ENCODE measurements around the gene DNTT.
"Not testable (repeated sequence)": the region's sequence is repeated elsewhere in the genome, so short reads cannot be mapped to it uniquely, and the experiment has no call there.

Gene DNTT

DNA sequence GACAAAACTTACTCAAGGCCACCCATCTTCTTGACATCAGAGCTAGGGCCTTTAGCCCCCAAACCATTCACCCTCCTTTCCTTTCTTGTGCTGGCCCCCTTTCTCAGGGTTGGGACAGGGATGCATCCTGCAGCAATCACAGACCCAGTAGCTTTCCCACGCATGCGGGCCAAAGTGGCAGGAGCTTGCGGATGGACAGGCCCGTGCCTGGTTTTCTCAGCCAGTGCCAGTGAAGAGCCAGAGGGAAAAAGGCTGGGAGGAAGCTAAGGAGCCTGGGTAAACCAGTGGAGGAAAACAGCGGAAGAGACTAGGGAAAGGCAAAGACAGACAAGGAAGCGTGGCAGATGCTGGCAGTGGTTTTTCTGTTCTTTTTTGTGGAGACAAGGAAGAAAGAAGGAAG is 27.8 kb upstream of the DNTT start:
- DNase-seq (ENCODE audit: low spot score), result no peak

DNA sequence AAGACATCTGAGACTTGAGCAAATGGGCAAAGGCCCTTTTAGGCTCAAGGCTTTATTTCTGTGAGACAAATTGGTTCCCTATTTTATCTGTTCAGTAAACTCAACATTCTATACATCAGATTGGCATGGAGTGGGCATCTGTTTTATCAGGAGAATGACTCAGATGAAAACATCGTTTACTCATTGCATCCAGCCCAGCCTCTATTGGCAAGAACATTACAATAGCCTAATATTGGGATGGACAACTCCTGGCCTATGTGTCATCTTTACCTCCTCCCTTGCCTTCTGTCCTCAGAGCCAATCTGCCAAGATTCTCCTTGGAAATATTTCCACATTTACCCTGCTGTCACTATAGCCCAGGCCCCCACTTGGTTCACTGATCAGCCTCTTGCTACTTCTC is 27.4 kb upstream of the DNTT start:
- DNase-seq (ENCODE audit: low spot score), result no peak

DNA sequence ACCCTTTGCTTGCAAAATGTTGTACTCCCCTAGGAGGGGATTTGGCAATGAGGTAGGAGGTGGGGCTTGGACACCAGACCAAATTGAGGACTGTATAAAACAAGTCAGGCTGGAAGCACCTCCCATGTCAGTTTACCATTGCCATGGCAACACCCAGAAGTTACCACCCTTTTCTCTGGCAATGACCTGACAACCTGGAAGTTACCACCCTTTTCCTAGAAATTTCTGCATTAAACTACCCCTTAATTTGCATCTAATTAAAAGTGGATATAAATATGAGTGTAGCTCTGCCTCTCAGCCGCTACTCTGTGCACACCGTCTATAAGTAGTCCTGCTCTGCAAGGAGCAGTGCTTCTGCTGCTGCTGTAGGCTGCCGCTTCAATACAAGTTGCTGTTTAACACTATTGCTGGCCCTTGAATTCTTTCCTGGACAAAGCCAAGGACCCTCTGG is 25.0 kb upstream of the DNTT start:
- no peak for DNase-seq (ENCODE audit: low spot score)

DNA sequence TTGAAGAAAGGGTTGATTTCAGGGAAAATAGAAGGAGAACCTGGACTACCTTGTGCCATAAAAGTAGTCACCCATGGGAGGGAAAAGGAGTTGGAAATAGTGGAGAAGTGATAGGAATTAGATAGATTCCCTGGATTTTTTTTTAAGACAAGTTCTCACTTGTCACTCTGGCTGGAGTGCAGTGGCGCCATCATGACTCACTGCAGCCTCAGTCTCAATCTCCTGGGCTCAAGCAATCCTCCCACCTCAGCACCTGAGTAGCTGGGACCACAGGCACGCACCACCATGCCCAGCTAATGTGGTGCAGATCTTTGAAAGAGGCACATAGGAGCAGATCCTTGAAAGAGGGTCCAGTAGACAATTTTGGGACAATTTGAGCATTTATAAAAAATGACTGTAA is 23.4 kb upstream of the DNTT start:
- DNase-seq (ENCODE audit: low spot score), result no peak

DNA sequence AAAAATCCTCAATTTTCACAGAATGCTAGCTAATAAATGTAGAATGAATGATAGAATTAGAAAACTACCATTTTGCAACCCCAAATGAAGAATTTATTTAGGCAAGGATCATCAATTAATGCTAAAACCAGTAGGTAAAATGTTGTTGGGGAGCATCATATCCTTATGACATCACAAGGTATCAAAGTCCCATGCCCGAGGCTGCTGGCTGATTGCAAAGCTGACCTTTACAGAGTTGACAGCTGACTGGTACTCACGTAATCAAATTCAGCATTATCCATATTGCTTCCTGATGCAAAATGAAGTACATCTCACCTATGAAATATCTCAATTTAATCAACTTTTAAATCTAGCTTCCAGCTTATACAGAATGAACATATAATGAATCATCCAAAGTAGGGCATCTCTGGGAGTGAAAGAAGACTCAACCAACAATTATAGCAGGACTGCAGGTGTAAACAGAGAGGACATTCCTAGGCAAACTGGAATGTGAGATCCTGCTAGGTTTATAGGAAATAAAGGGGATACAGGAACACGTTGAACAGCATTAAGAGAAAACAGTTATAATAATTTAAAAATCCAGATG is 22.7 kb upstream of the DNTT start:
- DNase-seq (ENCODE audit: low spot score), result no peak

DNA sequence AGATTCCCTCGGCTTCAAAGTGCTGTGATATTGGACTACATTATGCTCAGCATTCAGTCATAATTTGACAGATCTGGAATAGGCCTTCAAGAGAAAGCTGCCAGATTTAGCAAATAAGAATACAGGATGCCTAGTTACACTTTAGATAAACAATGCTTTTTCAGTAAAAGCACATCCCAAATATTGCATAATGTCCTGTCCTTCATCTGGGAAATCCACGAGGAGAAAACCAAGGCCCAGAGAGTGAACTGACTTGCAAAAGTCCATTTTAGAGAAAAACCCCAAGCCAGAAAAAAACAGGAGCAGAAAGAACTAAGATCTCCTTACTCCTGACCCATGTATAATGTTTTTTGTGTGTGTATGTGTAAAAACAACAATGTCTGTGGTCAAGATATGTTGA is 20.9 kb upstream of the DNTT start:
- no peak for DNase-seq (ENCODE audit: low spot score)

DNA sequence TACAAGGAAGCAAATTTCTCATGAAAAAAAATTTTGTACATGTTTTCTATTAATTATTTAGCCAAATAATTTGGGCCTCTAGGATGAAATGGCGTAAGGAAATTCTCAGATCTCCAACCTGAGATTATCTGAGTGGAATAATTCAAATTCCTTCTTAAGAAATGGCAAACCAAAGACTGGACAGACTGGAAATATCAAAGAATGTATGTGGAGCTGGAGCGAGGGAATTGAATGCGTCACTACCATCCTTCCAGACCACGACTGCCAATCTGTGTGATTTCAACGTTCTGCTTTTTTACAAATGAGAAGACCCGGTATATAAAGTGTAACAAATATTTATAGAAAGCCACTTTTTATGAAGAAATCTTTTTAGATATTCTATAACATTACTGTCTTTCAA is 20.5 kb upstream of the DNTT start:
- no peak for DNase-seq (ENCODE audit: low spot score)

DNA sequence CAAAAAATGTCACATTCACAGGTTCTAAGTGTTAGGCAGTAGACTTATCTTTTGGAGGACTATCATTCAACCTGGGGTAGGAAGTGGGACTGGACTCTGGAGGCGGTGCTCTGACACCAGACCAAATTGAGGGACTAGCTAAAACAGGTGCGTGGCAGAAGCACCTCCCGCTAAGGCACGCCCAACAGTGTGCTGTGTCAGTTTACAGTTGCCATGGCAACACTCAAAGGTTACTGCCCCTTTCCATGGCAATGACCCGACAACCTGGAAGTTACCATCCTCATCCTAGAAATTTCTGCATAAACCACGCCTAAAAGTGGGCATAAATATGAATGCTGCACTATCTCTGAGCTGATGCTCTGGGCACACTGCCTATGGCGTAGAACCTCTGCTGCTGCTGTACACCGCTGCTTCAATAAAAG is 18.9 kb upstream of the DNTT start:
- DNase-seq (ENCODE audit: low spot score), result no peak

DNA sequence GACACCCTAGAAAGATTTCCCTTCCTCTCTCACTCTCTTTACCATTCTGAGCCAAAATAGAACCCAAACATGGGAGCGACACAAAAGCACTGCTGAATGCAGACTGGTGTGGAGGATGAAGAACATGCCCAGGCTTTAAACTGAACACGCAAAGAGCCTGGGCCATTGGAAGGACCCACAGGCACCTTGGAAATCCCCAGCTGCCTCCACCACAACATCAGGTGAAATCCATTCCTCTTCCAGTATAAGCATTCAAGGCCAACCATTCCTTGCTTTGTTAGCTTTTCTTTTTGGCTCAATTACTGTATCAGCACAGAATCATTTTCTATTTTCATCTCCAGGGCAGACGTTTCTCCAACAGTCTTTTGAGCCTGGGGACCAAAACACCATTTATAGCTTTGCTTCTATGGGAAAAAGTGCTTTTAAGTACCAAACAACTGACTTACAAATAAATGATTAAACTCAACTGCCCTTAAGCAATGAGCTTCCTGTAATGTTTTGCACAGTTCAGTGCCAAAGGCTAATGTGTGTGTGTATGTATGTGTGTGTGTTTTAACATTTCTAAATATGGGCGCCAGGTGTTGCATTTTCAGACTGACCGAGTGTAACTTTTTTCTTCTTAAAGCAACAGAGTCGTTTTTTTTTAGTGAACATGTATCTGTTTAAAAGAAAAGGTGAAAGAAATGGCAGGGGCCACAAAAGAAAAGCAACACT is 16.7 kb upstream of the DNTT start:
- DNase-seq (ENCODE audit: low spot score), result no peak

DNA sequence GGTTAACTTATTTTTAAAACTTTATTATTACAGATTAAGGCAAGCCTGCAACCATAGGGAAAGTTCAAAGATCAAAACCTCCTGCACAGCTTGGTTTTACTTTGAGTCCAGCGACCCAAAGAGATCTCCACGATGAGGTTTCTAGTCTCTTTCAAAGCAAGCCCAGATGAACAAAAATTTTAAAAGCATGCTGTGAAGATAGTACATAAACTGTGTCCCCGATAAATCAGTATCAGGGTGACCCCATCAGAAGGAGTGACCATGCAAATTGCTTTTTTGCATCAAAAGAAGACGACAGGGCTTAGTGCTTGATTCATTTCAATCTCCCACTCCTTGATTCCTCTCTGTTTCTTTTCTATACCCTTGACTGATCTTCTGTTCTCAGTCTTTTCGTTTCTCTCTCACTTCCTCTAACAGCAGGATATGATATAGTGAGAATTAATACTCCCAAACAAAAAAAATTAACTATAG is 16.0 kb upstream of the DNTT start:
- no peak for DNase-seq (ENCODE audit: low spot score)

DNA sequence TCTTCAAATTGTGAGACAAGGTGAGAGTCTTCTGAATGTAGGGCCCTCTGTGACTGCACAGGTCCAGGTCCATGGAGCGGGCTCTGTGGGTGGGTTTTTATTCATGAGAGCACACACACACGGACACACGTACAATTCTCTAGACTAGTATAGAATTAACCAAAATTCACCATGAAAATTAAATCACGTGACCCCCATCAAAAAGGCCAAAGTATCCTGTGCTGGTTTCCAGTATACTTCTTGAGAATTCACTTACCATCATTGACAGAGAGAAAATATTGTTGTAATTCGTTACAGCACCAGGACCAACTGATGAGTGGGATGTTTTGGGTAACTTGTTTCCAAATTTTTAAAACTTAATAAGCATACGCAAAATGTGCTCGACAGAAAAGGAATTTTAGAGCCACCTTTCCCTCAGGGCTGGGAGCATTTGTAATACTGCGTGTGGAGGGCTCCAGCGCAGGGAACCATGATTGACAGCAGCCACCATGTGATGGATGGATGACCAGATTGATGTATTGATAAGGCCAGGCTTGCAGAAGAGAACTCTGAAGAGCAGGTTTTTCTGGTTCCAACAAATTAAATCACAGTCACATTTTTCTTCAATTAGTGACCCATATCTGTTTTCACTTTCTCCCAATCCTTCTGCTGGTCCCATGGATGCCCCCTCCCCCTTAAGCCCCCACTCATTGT is 14.9 kb upstream of the DNTT start:
- DNase-seq (ENCODE audit: low spot score), result no peak

DNA sequence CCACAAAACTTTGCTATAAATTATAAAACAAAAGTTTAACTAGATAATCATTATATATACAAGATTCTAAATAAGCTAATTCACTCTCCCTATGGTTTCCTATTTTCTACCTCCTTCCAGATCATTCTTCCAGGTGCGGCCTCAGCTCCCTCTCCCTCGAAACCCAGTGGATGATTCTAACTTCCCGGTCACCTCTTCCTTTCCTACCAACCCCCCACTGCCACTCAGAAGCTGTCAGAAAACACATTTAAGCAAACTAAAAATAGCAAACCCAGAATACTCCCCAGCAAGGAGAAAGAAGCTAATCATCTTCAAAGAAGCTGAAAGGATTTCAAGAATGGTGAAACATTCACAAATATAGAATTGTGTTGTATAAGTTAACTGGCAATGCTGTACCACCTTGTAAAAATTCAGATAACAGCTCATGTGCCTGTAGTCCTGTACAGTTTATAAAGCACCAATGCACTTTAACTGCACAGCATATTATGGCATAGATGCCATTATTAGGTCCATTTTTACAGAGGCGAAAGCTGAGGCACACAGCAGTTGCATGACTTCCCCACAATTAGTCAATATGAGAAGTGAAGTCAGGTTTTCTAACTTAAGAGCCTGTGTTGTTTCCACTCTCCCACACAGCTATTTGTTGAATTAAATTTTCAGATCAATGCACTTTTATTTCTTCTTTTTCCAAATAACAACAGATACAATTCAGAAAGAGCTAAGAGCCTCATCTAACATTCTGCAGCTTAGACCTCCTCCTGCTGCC is 13.7 kb upstream of the DNTT start:
- no peak for DNase-seq (ENCODE audit: low spot score)

DNA sequence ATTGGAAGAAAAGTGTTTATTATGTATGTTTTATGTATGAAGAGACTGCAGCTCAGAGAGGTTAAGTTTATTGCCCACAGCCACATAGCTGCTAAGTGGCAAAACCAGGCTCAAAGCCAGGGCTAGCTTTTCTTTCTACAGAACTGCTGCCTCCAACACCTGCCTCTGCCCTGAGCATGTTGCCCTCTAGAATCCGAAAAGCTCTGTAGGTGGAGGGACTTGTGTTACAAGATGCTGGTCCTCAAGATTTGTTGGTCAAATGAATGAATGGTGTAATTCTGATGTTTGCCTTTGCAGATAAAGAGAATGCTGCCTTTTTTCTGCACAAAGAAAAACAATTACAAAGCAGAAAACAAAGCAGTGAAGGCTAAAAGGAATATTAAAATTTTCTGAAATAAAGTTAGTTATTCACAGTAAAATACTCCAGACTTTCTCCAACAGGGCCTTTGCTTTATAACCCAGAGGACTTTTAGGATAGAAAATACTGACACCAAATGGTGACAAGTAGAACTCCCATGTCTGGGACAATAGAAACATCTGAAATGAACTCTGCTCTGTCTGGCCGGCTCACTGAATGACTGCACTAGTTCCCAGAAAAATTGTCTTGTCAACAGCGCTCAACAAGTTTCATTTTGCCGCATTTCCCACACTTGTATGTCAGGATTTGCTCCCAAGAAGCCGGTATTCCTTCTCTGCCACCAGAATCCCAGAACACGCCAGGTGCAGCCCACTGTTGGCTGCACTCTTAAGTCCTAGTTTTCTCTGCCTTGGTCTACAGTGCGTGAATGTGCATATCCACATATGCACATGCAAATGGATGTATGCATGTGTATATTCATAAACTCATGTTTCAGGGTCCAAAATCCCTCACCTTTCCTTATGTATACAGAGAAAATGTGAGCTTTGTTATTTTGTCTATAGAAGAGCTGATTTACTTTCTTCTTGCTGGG is 11.0 kb upstream of the DNTT start:
- DNase-seq (ENCODE audit: low spot score), result no peak

DNA sequence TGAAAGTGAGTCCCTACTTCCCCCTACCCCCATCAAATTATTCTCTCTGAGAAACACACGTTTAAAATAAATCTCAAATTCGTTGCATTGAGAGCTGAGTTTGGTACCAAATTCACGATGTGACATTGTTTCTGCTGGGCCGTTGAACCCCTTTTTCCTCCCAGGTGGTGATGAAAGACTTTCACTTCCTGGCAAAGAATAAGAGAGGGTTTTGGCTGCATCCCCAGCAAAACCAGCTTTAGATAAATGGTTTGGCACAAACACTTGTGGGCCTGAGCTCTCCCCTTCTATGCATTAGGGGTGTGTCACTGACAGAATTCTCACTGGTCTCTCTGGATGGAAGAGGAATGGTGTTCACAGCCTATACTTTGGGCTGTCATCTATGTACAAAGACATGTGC is 8.8 kb upstream of the DNTT start:
- no peak for DNase-seq (ENCODE audit: low spot score)

DNA sequence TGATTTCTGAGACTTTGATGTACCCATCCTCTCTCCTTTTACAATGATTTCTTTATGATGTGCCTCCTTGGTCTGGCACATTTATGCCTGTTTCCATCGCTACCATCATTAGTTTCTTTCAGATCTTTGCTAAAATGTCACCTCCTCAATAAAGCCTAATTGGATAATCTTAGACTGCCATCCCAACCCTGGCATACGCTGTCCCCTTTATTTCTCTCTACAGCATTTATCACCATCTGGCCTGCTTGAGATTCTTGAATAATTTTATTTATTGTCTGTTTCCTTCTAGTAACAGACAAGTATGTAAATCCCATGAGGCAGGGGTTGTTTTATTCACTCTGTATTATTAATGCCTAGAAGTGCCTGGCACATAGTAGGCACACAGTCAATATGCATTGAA is 6.7 kb upstream of the DNTT start:
- DNase-seq (ENCODE audit: low spot score), result no peak

DNA sequence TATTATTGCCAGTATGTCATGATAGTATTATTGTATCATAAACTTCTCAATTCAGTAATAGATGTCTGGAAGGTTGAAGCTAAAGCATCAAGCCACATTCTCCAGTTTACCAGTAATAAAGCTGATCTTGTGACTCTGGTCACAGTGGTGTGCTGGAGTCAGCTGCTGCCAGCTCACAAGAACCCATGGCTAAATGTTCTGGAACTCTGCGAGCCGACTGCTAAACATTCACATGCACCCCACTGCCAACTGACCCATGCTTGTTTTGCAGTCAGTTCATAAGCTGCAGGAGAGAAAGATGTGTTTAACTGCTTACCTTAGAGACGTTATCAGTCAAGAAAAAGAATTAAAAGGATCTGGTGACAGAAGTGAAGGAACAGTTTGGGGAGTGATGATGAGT is 5.9 kb upstream of the DNTT start:
- DNase-seq (ENCODE audit: low spot score), result no peak

DNA sequence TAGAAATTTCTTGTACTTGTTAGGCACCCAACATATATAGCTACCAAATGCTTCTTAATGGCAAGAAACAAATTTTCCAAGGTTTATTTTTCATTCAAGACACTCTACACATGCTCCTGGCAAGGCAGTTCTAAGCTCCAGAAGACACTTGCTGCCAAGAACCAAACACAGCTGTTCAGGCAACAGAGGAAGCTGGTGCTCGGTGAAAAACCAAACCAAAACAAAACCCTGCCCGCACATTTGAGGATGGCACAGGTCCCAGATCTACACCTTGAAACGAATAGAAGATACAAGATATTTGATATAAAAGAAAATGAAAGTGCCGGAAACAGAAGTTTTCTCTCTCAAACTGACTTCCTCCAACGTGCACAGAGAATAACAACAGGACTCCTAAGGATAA is 4.9 kb upstream of the DNTT start:
- no peak for DNase-seq (ENCODE audit: low spot score)

DNA sequence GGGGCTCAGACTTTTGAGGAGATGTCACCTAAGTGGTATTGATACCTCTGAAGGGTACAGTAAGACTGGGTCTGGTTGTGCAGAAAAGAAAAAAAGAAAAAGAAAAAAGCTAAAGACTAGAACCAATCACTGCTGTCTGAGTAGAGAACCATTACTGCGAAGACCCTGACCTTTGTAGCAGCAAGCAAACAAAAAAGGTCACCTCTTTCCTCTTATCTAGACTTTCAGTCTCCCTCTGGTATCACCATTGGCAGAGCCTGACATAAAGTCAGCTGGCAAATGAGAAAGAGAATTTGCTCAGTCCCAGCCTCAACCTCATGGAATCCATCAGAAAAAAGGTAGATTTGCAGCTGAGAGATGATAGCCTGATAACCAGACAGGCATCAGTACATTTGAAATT is 2.6 kb upstream of the DNTT start:
- DNase-seq (ENCODE audit: low spot score), result no peak

DNA sequence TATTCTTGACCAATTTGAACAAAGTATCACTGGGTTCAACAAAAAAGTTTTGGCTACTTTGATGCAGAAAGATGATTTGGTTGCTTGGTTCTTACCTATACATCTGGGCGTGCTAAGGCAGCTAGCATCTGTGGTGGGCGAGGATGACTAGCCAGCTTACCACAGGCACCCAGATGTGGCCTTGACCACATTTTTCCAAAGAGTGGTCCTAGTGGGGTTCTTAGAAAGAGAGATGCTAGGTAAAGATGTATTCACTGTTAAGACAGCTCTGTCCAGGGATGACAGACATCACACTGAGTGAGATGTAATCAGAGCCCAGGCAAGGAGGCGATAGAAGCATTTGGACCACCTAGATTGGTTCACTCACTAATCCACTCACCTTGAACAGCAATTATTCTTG is 785 bp downstream of the DNTT start:
- no peak for DNase-seq (ENCODE audit: low spot score)

DNA sequence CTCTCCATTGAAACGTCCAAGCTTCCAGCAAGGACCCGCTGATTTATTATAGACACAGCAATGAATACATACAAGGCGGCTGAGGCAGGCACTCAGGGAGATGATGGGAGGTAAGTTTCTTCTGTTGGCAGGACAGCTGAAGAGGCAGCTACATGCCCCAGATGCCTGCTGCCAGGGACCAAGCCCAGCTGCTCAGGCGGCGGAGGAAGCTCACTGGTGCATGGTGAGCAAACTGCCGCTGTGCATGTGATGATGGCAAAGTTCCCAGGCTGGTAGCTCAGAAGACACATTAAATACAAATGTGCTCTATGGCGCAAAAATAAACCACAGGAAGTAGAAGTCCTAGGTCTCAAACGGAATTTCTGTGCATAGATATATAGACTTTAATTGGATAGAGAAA is 2.3 kb downstream of the DNTT start:
- no peak for DNase-seq (ENCODE audit: low spot score)

DNA sequence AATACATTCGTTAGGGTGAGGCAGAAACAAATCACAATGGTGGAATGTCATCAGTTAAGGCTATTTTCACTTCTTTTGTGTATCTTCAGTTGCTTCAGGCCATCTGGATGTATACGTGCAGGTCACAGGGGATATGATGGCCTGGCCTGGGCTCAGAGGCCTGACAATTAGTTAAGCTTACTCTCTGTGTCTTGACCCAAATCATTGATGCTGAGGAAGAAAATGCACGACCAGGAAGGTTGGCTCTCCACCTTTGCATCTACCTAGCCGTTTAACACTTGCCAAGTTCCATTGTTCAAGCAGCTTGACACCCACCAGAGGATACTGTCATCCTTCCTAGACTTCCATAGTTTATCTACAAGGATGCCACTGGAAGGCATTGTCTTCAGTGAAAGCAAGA is 4.6 kb downstream of the DNTT start:
- not testable (repeated sequence) for DNase-seq (ENCODE audit: low spot score)

Measured in hematopoietic multipotent progenitor cell treated with erythropoietin and hydrocortisone succinate and interleukin-3 and kit ligand, for 17 days (in vitro differentiated cells).